Loucy (cell line): ENCODE data around the gene PAEP.

Experiments used
- CTCF ChIP-seq: fragments of 200-600 bp; sonication (generic); conservative IDR thresholded peaks from 2 replicates; pipeline ENCODE4 v1.5.1; 2014; ENCODE audit warnings: mild to moderate bottlenecking, antibody characterized with exemption, low read length
- EZH2phosphoT487 ChIP-seq: fragments of 200-600 bp; IDR thresholded peaks from 2 replicates; pipeline ENCODE4 v1.6.1; 2018; ENCODE audit warnings: antibody characterized with exemption, mild to moderate bottlenecking, moderate library complexity, borderline replicate concordance

GRCh38 chr9:135588886-135589595, 27.5 kb downstream of the PAEP start:
- TF ChIP-seq CTCF (no peak), EZH2phosphoT487 (no peak)
